ENCODE data around the gene ZFAND6.

ZFAND6 gene

GRCh38 chr15:80175436-80175835 lies 116.0 kb downstream of the ZFAND6 start:
- peaks cover 73% of the 10 kb centered on the region for H3K36me3 Mint-ChIP-seq (ENCODE audit: low read depth)
- H3K27me3 Mint-ChIP-seq (ENCODE audit: low read depth), result no peaks in the 10 kb centered on the region
- no peak overlapping the region for H3K4me3 Mint-ChIP-seq
- no peaks in the 10 kb centered on the region for H3K9me3 Mint-ChIP-seq
- H3K4me1 Mint-ChIP-seq, result peaks cover 6% of the 10 kb centered on the region
- no peak overlapping the region for H3K27ac Mint-ChIP-seq
- TF ChIP-seq CTCF (IDR thresholded peaks at IDR 0.05; ENCODE audit: unreplicated experiment in 3 of 3), result no peak

- H3K27ac Mint-ChIP-seq, result no peak overlapping the region
- peaks cover 6% of the 10 kb centered on the region for H3K4me1 Mint-ChIP-seq
- no peak overlapping the region for H3K4me3 Mint-ChIP-seq
- H3K27me3 Mint-ChIP-seq (ENCODE audit: low read depth), result no peaks in the 10 kb centered on the region
- TF ChIP-seq CTCF (IDR thresholded peaks at IDR 0.05; ENCODE audit: unreplicated experiment in 3 of 3), result no peak
- no peaks in the 10 kb centered on the region for H3K9me3 Mint-ChIP-seq
- H3K36me3 Mint-ChIP-seq (ENCODE audit: low read depth), result peaks cover 71% of the 10 kb centered on the region
Measured at GRCh38 chr15:80176443-80176842, 117.0 kb downstream of the ZFAND6 start.

DNA sequence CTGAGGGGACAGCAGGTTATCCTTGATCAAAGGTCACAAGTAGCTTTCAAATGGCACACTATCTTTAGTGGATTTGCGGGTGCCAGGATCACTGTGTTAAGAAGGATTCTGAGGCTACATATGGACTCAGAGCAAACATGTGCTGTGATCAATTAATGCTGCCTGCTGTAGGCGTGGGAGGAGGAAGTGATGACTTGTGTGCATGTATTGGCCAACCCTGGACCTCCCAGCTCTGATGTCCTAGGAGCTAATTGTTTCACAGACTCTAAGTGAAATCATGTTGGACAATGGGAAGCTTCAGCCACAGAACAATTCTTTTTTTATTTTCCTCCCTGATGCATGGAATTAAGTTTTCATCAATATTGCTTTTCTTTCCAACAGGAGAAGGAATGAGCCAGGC lies 117.7 kb downstream of the ZFAND6 start:
- Mint-ChIP-seq H3K36me3 (ENCODE audit: low read depth) (peaks cover 72% of the 10 kb centered on the region), H3K9me3 (no peaks in the 10 kb centered on the region), H3K4me3 (no peak overlapping the region), H3K4me1 (peaks cover 10% of the 10 kb centered on the region), H3K27ac (no peak overlapping the region), H3K27me3 (ENCODE audit: low read depth) (no peaks in the 10 kb centered on the region)
- TF ChIP-seq CTCF (IDR thresholded peaks at IDR 0.05; ENCODE audit: unreplicated experiment in 3 of 3), result no peak

DNA sequence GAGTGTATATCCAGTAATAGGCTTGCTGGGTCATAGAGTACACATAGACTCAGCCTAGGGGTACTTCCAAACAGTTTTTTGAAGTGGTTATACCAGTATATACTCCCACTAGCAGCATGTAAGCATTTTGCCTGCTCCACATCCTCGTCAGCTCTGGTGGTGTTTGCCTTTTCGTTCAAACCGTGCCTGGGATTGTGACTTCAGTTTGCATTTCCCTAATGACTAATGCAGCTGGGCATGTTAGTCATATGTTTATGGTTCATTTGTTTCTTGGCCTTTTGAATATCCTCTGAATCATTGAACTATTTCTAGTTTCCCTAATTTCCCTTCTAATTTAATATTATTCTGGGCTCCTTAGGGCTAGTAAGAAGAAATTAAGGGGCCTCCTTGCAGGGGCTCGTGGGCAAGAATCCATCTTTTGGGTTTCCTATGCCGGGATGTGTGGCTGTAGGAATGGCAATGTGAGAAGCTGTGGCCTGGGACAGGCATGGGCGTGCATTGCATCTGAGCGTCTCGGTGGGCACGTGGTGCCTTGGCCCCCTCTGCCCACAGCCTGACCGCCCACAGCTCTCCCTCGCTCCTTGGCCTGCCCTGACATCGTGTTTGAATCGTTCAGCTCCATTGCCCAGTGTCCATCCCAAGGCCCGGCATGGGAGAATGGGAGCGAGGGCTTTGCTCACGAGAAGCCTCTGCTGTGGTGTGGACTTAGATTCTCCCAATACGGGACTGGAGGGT lies 119.7 kb downstream of the ZFAND6 start:
- H3K27ac Mint-ChIP-seq, result no peak overlapping the region
- H3K4me3 Mint-ChIP-seq, result no peak overlapping the region
- no peaks in the 10 kb centered on the region for H3K27me3 Mint-ChIP-seq (ENCODE audit: low read depth)
- peaks cover 67% of the 10 kb centered on the region for H3K36me3 Mint-ChIP-seq (ENCODE audit: low read depth)
- TF ChIP-seq CTCF (IDR thresholded peaks at IDR 0.05; ENCODE audit: unreplicated experiment in 3 of 3), result no peak
- H3K4me1 Mint-ChIP-seq, result peaks cover 30% of the 10 kb centered on the region
- no peaks in the 10 kb centered on the region for H3K9me3 Mint-ChIP-seq

- peaks cover 67% of the 10 kb centered on the region for H3K36me3 Mint-ChIP-seq (ENCODE audit: low read depth)
- H3K27me3 Mint-ChIP-seq (ENCODE audit: low read depth), result no peaks in the 10 kb centered on the region
- peaks cover 38% of the 10 kb centered on the region for H3K4me1 Mint-ChIP-seq
- no peak for TF ChIP-seq CTCF (IDR thresholded peaks at IDR 0.05; ENCODE audit: unreplicated experiment in 3 of 3)
- no peak overlapping the region for H3K4me3 Mint-ChIP-seq
- no peaks in the 10 kb centered on the region for H3K9me3 Mint-ChIP-seq
- no peak overlapping the region for H3K27ac Mint-ChIP-seq
Measured at GRCh38 chr15:80179935-80180334, 120.5 kb downstream of the ZFAND6 start.

DNA sequence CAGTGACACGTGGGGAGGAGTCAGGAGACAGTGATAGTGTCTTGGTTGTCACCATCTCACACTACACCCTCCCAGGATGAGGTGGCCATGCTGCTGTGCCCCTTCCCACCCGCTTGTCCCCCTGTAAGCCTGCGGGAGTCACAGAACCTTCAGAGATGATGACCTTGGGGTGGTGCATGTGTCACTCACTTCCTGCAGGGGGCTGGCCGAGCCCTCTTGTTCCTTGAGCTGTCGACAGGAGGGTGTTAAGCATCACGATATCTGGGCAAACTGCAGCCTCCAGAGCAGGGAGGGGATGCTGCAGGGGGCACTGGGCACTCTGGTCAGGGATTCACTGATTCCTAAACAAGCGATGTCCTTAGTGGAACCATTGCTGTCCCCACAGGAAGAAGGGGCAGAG lies 121.0 kb downstream of the ZFAND6 start:
- Mint-ChIP-seq H3K36me3 (ENCODE audit: low read depth) (peaks cover 71% of the 10 kb centered on the region), H3K27me3 (ENCODE audit: low read depth) (no peaks in the 10 kb centered on the region), H3K4me3 (no peak overlapping the region), H3K9me3 (no peaks in the 10 kb centered on the region), H3K4me1 (peaks cover 43% of the 10 kb centered on the region), H3K27ac (no peak overlapping the region)
- TF ChIP-seq CTCF (IDR thresholded peaks at IDR 0.05; ENCODE audit: unreplicated experiment in 3 of 3), result no peak

Measured in nephron (organoid).